Measurements from ENCODE around the gene IP6K3.

The IP6K3 gene

DNA sequence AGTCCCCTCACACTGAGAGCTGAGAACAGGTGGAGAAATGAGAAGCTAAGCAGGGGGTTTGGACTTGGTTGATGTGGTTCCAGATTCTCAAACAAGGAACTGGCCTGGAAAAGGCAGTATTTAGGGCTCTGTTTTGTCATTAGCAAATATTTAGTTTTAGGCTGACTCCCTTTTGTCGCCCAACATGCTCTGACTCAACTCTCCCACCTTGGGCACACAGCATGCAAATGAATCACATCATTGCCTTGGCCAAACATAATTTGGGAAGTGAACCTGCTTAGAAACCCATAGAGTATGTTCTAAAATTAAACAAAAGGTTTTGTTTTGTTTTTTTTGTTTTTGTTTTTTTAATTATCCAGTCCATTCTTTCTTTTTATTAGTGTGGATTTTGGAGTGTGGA is 25.7 kb downstream of the IP6K3 start:
- DNase-seq = no peak

GRCh38 chr6:33719326-33719987 is 27.2 kb downstream of the IP6K3 start:
- no peak for DNase-seq

GRCh38 chr6:33718713-33719112 is 28.0 kb downstream of the IP6K3 start:
- DNase-seq = no peak

DNA sequence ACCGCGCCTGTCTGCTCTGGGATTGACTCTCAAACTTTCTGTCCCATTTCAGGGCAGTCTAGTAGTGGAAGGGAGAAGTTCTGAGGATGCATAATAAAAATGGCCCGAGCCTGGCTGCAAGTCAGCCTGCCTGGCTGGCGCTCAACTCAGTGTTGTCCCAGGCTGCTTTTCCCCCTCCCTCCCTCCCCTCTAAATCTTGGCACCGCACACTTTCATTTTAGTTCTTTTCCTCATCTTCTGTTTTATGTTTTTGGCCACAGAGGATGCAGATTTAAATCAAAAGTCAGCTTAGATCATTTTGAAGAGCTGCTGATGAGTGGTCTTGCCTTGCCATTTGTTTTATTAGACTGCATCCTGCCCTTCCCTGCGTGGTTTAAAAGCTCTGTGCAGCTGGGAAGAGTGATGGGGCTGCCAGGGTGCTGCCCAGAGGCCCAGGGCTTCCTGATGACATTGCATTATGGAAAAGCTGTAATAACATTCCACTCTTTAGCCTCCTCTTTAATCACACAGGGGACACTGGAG is 28.7 kb downstream of the IP6K3 start:
- DNase-seq = no peak

- no peak for DNase-seq
These were observed 29.6 kb downstream of the IP6K3 start for GRCh38 chr6:33716890-33717632.

DNA sequence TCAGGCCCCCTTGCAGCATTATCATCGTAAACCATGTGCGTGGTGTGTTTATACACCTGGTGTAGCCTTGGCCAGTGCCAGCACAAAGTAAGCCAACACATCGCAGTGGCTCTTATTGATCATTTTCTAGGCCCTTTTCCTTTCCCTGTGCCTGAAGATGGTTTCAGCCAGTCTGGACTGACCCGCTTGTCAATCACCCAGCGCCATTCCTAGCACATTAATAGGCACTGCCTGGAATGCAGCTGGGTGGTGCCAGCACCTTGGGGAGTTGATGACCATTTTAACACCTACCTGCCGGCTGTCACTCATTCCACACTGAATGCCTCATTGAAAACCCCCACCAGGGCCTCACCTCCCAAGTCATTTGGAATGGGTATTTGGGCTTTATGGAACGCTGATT is 30.3 kb downstream of the IP6K3 start:
- no peak for DNase-seq

- DNase-seq = no peak
These were observed 32.2 kb downstream of the IP6K3 start for GRCh38 chr6:33714385-33715040.

GRCh38 chr6:33713786-33714185 is 32.9 kb downstream of the IP6K3 start:
- DNase-seq = no peak

DNA sequence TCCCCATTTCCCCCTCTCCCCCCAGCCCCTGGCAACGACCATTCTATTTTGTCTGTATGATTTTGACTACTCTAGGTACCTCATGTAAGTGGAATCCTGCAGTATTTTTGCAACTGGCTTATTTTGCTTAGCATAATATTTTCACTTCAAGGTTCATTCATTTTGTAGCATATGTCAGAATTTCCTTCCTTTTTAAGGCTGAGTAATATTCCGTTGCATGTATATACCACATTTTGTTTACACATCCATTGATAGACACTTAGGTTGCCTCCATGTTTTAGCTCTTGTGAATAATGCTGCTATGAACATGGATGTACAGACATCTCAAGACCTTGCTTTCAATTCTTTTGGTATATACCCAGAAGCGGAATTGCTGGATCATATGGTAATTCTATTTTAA is 33.8 kb downstream of the IP6K3 start:
- DNase-seq = no peak

DNA sequence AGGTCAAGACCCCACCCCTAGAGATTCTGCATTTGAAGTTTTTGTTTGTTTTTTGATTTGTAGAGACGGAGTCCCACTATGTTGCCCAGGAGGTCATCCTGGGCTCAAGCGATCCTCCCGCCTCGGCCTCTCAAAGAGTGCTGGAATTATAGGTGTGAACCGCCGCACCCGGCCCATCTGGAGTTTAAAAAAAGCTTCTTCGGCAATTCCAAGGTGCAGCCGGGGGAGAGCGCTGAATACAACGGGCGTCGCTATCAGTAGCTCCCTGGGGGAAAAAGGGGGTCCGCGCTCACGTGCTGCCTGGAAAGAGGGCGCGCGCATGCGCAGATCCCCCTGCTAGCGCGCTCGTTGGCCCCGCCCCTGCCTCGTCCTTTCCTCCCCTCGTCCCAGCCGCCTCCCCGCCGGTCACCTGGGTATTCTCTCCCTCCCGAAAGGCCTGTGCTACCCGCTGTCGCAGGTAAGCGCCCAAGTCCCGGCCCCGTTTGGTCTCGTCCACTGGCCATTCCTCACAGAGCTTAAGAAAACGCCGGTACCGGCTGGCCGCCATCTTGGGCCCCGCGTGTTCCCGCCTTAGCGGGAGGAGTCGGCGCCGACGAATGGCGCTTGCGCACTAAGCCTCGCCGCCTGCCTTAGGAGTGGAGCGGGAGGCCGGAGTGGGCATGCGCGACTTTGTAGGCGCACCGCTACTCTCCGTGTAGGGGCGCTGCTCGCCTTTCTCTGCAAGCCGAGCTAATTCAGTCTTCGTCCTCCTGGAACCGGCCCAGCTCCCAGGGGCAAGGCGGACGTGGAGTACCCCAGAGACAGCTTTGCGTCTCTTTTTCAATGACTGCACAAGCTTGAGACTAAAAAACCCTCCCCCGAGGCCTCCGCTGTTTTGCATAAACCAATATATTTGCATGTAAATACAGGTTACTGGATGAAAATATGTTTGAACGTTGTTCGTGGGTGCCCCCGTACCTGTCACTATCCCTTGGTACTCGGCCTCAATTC is 35.3 kb downstream of the IP6K3 start, which contains the start of gene UQCC2:
TSS of gene UQCC2 (minus strand) at position 561 of the 990 bp plus-strand sequence. CDS start at position 547, 14 bp downstream.
- DNase-seq = peak; percentile 99

GRCh38 chr6:33710296-33711121 is 36.2 kb downstream of the IP6K3 start:
- DNase-seq = no peak

GRCh38 chr6:33709605-33710295 is 37.0 kb downstream of the IP6K3 start:
- no peak for DNase-seq

DNA sequence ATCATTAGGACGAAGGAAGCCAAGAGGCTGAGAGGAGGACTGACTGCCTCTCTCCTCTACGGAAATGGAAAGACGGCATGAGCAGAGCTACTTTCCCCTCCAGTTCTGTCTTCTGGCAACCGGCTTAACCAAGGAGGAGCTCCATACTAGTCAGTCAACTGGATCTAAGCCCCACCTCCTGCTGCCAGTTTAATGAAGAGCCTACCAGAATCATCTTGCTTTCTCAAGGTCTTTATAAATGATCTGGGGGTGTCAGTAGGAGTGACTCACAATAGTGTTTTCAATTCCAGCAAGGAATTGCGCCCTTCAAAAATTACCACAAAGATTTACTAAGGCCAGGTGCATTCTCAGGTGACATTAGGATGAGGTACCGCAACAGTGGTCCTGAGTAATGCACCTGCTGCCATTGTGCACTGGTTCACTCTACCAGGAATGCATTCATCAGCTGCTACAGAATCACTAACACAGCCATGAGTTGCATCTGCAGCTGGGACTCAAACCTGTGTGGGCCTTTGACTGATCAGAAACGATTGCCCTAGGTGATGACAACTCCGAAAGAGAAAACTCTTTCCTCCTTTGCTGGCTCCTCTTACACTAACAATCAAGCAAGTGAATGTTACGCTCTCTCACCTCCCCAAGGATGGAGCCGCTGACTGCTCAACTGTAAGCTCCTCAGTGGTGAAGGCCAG is 38.0 kb downstream of the IP6K3 start:
- DNase-seq = no peak

GRCh38 chr6:33707771-33708170 is 38.9 kb downstream of the IP6K3 start:
- no peak for DNase-seq

DNA sequence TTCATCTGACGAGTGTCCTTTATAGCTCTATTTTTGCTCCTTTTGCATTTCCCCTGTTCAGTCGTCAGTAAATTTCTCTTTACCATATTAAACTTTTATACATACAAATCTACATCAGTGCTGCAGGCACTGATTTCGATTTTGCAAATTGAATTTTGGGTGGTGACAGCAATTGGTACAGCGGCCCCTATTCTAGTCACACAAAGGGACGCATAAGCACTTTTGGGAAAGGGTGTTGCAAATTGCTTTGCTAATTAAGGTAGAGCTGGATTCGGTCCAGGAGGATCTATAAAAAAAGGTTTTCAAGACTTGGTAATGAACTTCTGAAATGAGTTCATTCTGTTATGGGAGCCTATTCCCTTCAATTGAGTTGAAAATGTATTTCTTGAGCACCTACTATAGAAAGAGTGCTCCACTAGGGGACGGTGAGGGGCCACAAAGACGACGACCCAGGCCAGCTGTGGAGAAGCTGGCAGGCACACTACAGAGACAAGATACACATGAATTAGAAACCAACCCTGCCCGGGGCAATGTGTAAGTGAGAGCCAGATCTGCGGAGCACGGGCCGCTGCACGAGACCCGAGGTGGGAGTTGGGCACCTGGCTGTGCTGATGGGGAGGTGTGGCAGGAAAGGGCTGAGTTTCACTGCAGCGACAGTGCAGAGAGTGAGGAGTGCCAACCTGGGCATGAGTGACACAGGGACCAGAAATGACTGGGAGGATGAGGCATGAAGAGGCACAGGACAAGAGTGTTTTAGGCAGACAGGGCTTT is 40.6 kb downstream of the IP6K3 start:
- no peak for DNase-seq

DNA sequence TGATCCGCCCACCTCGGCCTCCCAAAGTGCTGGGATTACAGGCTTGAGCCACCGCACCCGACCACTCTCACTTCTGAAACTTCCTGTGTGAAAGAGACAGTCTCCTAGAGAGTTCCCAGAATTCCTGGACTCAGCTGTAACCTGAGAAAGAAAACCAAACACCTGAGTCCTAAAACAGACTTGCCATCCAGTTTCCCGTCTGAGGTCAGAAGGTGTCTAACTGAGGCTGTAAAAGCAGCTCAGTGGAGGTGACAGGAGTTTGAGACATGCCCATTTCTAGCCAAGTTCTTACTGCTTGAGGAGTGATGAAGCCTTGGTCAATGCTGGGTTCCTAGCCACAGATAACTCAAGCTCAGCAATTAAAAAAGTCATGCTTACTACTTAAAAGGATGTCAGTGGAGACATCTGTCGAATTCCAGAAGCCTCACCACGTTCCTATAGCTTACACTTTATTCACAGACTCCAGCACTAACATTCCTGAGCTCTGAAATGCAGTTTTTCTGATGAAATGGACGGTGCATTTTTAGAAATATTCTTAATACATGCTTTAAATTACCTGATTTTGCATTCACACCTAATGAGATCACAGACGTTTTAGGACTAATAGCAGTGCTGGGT is 41.3 kb downstream of the IP6K3 start:
- no peak for DNase-seq

GRCh38 chr6:33704215-33705066 is 42.3 kb downstream of the IP6K3 start:
- DNase-seq = no peak

All from CD4-positive, alpha-beta T cell treated with Interleukin-17A for 4 hours (primary cell).